ENCODE measurements around the gene BORCS8. TPM values are rescaled to one million over a fixed set of nuclear protein-coding genes. Genes with fewer than 3 reads are reported as not detected.
"Not testable (repeated sequence)": the region's sequence is repeated elsewhere in the genome, so short reads cannot be mapped to it uniquely, and the experiment has no call there.

The BORCS8 gene
- total RNA-seq, 4 donors from 2014 or later, result 11.8 to 29.1 (median 18.8) TPM

DNA sequence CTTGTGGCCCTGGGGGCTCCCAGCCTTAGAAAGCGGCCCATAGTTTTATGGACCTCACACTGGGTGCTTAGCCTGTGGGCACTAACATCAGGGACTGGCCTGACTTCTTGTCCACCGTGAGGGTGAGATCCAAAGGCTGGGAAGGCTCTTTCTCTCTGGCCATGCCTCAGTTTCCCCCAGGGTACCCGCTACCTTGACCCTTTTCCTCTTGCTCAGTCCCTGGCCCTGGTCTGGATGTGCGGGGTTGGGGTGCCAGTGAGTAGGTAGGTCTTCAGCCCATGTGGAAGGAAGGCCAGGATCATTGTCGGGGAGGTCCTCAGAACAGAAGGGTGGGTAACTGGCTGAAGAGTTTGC lies 52.1 kb downstream of the BORCS8 start:
- TF ChIP-seq CTCF (IDR thresholded peaks at IDR 0.05) (no peak), EP300 (IDR thresholded peaks at IDR 0.05) (no peak), POLR2A (IDR thresholded peaks at IDR 0.05) (no peak)
- DNase-seq (ENCODE audit: low spot score in 2 of 2), result no peak
- Histone ChIP-seq H3K4me3 (no peak overlapping the region), H3K27me3 (no peaks in the 10 kb centered on the region), H3K36me3 (no peaks in the 10 kb centered on the region), H3K9me3 (no peaks in the 10 kb centered on the region), H3K4me1 (peaks cover 0 to 15% (median 8%) of the 10 kb centered on the region in 4 donors), H3K27ac (no peak overlapping the region)
- 53 to 54% methylated on average over 5 of the region's 5 CpGs for WGBS, 2 donors

- H3K9me3 ChIP-seq, result no peaks in the 10 kb centered on the region
- no peaks in the 10 kb centered on the region for H3K27me3 ChIP-seq
- peak within 1 kb of the TSS; percentile 63 to 85 (median 82) for H3K4me3 ChIP-seq
- H3K4me1 ChIP-seq, result peaks cover 0 to 19% (median 8%) of the 10 kb centered on the region in 4 donors
- peak within 1 kb of the TSS; percentile 30 to 85 (median 63) for H3K27ac ChIP-seq
- 4% methylated on average over 37 to 38 of the region's 42 CpGs for WGBS, 2 donors
- TF ChIP-seq CTCF (IDR thresholded peaks at IDR 0.05), result peak in 1 of 5 experiments; percentile 17
- peak in 1 of 2 donors; percentile 73 for TF ChIP-seq EP300 (IDR thresholded peaks at IDR 0.05)
- peak in 1 of 2 donors; percentile 54 for TF ChIP-seq POLR2A (IDR thresholded peaks at IDR 0.05)
- peak; percentile 93 to 98 for DNase-seq (ENCODE audit: low spot score in 2 of 2)
- peaks cover 0 to 3% (median 0%) of the 10 kb centered on the region in 3 donors for H3K36me3 ChIP-seq
Observed at GRCh38 chr19:19138109-19138981, 53.6 kb downstream of the BORCS8 start, which contains the start of gene TMEM161A. Gene TMEM161A (minus strand): TSS chr19:19138478. CDS start chr19:19138428, 50 bp downstream.

GRCh38 chr19:19137556-19138108 lies 54.3 kb downstream of the BORCS8 start:
- no peak for TF ChIP-seq EP300 (IDR thresholded peaks at IDR 0.05)
- no peak for TF ChIP-seq CTCF (IDR thresholded peaks at IDR 0.05)
- TF ChIP-seq POLR2A (IDR thresholded peaks at IDR 0.05), result no peak
- Histone ChIP-seq H3K27ac (peak overlapping the region in 3 of 4 donors; percentile 43 to 85 (median 83)), H3K4me1 (peaks cover 0 to 19% (median 8%) of the 10 kb centered on the region in 4 donors), H3K36me3 (peaks cover 0 to 9% (median 0%) of the 10 kb centered on the region in 3 donors), H3K9me3 (peaks cover 0 to 3% (median 0%) of the 10 kb centered on the region in 4 donors), H3K4me3 (peak overlapping the region; percentile 63 to 85 (median 82)), H3K27me3 (no peaks in the 10 kb centered on the region)
- WGBS, 2 donors, result 10 to 24% methylated on average over 22 to 25 of the region's 25 CpGs
- no peak for DNase-seq (ENCODE audit: low spot score in 2 of 2)

- peaks cover 0 to 14% (median 2%) of the 10 kb centered on the region in 4 donors for H3K9me3 ChIP-seq
- 86 to 87% methylated on average over 6 of the region's 6 CpGs for WGBS, 2 donors
- H3K27me3 ChIP-seq; H3K27ac ChIP-seq; DNase-seq (ENCODE audit: low spot score in 2 of 2); H3K4me3 ChIP-seq: not testable (repeated sequence)
- peaks cover 0 to 19% (median 8%) of the 10 kb centered on the region in 4 donors for H3K4me1 ChIP-seq
- peaks cover 0 to 26% (median 0%) of the 10 kb centered on the region in 3 donors for H3K36me3 ChIP-seq
Observed at GRCh38 chr19:19135713-19136112, 56.2 kb downstream of the BORCS8 start.

- Histone ChIP-seq H3K36me3 (peaks cover 0 to 36% (median 0%) of the 10 kb centered on the region in 3 donors), H3K4me1 (peaks cover 0 to 19% (median 8%) of the 10 kb centered on the region in 4 donors), H3K4me3 (no peak overlapping the region), H3K9me3 (peaks cover 0 to 14% (median 2%) of the 10 kb centered on the region in 4 donors), H3K27ac (no peak overlapping the region), H3K27me3 (no peaks in the 10 kb centered on the region)
- 31 to 36% methylated on average over 21 of the region's 21 CpGs for WGBS, 2 donors
- TF ChIP-seq POLR2A (IDR thresholded peaks at IDR 0.05), result no peak
- no peak for DNase-seq (ENCODE audit: low spot score in 2 of 2)
Observed at GRCh38 chr19:19134687-19135158, 57.2 kb downstream of the BORCS8 start.

Data from tibial nerve (tissue), 4 donors.